ENCODE data around the gene XYLB.

DNA sequence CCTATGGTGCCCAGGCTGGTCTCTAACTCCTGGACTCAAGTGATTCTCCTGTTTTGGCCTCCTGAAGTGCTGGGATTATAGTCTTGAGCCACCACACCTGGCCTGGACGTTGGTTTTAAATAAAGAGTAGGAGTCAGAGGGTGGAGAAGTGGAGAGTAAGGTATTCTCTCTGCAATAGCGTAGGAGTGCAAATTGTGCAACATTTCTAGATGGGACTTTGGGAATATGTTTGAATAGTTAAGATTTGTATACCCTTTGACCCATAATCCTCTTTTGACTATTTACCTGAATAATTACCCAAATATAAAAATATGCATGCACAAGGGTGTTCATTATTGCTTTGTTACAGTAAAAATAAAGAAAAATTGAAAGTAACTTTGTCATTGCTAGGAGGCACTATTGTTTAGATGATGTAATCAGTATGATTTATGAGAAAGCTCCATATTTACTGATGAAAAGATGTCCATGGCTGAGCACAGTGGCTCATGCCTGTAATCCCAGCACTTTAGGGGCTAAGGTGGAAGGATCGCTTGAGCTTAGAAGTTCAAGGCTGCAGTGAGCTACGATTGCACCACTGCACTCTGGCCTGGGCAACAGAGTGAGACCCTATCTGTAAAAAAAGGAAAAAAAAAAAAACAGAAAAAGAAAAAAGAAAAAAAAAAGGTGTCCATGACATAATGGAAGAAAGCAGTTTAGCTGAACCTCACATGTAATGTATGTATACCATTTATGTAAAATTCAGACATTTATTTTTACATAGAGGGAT lies 15.1 kb upstream of the XYLB start:
- TF ChIP-seq, protein P1, sequence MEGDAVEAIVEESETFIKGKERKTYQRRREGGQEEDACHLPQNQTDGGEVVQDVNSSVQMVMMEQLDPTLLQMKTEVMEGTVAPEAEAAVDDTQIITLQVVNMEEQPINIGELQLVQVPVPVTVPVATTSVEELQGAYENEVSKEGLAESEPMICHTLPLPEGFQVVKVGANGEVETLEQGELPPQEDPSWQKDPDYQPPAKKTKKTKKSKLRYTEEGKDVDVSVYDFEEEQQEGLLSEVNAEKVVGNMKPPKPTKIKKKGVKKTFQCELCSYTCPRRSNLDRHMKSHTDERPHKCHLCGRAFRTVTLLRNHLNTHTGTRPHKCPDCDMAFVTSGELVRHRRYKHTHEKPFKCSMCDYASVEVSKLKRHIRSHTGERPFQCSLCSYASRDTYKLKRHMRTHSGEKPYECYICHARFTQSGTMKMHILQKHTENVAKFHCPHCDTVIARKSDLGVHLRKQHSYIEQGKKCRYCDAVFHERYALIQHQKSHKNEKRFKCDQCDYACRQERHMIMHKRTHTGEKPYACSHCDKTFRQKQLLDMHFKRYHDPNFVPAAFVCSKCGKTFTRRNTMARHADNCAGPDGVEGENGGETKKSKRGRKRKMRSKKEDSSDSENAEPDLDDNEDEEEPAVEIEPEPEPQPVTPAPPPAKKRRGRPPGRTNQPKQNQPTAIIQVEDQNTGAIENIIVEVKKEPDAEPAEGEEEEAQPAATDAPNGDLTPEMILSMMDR (IDR thresholded peaks at IDR 0.05): no peak
- TF ChIP-seq SIN3A (IDR thresholded peaks at IDR 0.05; ENCODE audit: borderline replicate concordance, insufficient read depth, low read depth, low read length): no peak
- TF ChIP-seq POLR2AphosphoS5 (IDR thresholded peaks at IDR 0.05; ENCODE audit: low read depth, low read length): no peak
- TF ChIP-seq, protein P2, sequence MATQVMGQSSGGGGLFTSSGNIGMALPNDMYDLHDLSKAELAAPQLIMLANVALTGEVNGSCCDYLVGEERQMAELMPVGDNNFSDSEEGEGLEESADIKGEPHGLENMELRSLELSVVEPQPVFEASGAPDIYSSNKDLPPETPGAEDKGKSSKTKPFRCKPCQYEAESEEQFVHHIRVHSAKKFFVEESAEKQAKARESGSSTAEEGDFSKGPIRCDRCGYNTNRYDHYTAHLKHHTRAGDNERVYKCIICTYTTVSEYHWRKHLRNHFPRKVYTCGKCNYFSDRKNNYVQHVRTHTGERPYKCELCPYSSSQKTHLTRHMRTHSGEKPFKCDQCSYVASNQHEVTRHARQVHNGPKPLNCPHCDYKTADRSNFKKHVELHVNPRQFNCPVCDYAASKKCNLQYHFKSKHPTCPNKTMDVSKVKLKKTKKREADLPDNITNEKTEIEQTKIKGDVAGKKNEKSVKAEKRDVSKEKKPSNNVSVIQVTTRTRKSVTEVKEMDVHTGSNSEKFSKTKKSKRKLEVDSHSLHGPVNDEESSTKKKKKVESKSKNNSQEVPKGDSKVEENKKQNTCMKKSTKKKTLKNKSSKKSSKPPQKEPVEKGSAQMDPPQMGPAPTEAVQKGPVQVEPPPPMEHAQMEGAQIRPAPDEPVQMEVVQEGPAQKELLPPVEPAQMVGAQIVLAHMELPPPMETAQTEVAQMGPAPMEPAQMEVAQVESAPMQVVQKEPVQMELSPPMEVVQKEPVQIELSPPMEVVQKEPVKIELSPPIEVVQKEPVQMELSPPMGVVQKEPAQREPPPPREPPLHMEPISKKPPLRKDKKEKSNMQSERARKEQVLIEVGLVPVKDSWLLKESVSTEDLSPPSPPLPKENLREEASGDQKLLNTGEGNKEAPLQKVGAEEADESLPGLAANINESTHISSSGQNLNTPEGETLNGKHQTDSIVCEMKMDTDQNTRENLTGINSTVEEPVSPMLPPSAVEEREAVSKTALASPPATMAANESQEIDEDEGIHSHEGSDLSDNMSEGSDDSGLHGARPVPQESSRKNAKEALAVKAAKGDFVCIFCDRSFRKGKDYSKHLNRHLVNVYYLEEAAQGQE (IDR thresholded peaks at IDR 0.05; ENCODE audit: insufficient read depth in 1 of 2, low read depth in 2 of 2, low read length in 1 of 2): no peak

All from Panc1 (cell line).